HG03108 (cell line): ENCODE data around the gene DHX15.

Experiments
- ATAC-seq: cut with Tn5 transposase; IDR thresholded peaks from one replicate; pipeline ENCODE4 v1.9.1; 2021; ENCODE audit warnings: moderate library complexity; ENCODE audit not compliant: unreplicated experiment

Gene DHX15

GRCh38 chr4:24495388-24495787 is 89.0 kb downstream of the DHX15 start:
- no peak for ATAC-seq

GRCh38 chr4:24489870-24490269 is 94.5 kb downstream of the DHX15 start:
- no peak for ATAC-seq

- peak; percentile 84 for ATAC-seq
Measured at GRCh38 chr4:24488399-24489164, 95.8 kb downstream of the DHX15 start.

GRCh38 chr4:24482871-24483270 is 101.5 kb downstream of the DHX15 start:
- no peak for ATAC-seq

GRCh38 chr4:24477919-24478318 is 106.4 kb downstream of the DHX15 start:
- no peak for ATAC-seq
